CD1c-positive myeloid dendritic cell (primary cell): ENCODE results near the gene HOXD10.

Experiments used
- DNase-seq: peaks from one replicate; pipeline ENCODE4 v3.0.0-alpha.2; 2016; ENCODE audit errors: extremely low spot score

The HOXD10 gene

DNA sequence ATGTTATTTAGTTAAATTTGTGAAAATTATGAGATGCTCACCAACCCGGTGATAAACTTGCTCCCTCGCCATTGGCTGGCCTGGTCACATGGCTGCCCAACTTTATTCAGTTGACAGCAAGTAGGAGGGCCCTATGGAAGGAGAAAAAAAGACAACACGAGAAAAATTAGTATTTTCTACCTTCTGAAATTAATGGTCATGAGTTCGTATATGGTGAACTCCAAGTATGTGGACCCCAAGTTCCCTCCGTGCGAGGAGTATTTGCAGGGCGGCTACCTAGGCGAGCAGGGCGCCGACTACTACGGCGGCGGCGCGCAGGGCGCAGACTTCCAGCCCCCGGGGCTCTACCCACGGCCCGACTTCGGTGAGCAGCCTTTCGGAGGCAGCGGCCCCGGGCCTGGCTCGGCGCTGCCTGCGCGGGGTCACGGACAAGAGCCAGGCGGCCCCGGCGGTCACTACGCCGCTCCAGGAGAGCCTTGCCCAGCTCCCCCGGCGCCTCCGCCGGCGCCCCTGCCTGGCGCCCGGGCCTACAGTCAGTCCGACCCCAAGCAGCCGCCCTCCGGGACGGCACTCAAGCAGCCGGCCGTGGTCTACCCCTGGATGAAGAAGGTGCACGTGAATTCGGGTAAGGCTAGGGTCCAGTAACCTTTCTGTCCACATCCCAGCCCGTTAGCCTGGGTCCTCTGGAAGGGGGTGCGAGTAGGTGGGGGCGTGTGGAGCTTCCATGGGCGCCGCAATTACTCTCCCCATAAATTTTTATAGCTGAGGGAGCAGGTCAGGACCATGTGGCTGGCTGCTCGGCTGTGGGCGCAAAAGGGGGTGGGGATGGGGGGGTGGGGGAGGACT lies 35.1 kb downstream of the HOXD10 start, which contains the start of gene HOXD4:
HOXD4 (plus strand) TSS at position 109 of the 846 bp plus-strand sequence; CDS start at position 193, 84 bp downstream.
- no peak for DNase-seq

DNA sequence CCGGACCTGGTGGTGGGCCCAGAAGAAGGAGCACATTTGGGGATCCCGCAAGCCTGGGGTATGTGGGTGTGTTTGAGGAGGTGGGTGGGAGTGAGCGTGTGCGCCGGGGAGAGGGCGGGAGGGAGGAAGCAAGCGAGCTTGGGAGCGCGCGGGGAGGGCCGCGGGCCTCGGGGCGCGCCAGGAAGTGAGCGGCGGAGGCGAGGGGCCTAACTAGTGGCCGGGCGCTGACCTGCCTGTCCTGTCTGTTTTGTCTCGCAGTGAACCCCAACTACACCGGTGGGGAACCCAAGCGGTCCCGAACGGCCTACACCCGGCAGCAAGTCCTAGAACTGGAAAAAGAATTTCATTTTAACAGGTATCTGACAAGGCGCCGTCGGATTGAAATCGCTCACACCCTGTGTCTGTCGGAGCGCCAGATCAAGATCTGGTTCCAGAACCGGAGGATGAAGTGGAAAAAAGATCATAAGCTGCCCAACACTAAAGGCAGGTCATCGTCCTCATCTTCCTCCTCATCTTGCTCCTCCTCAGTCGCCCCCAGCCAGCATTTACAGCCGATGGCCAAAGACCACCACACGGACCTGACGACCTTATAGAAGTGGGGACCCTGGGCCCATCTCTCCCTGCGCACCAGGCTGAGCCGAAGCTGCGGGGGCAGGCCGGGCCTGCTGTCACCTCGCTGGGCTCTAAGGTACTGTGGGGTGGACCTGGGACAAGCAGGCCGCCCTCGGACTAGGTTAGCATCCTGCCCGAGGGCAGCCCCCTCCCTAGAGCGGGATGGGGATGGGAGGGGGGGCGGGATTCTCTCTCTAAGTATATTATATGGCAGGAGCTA lies 36.0 kb downstream of the HOXD10 start:
- no peak for DNase-seq

DNA sequence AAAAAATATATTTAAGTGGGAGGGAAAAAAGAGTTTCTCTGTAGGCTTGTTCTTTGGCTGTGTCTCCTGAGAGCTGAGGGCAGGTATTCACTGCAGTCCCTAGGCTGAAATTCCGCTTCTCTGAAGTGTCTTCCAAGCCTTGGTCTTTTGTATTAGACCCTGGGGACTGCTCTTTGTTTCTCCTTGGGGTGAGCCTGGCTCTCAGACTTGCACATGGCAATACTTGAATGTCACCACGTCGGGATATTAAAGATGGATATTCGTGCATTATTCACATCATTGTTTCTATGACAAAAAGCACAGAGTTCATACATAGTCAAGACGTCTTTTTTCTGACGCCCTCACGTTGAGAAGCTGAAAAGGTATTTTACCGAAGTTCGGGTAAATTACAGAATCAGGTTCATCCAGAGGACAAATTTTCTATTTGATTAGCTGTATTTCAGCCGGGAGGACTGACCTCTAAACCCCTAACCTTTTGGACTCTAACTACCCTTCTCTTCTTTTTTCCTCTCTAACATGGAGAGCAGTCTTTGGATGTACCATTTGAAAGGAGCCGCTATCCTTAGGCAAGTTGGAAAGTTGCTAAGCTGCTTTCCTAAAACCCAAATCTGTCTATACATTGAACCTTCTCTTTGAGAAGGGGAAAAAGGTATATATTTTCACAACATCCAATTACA lies 38.1 kb downstream of the HOXD10 start:
- no peak for DNase-seq

DNA sequence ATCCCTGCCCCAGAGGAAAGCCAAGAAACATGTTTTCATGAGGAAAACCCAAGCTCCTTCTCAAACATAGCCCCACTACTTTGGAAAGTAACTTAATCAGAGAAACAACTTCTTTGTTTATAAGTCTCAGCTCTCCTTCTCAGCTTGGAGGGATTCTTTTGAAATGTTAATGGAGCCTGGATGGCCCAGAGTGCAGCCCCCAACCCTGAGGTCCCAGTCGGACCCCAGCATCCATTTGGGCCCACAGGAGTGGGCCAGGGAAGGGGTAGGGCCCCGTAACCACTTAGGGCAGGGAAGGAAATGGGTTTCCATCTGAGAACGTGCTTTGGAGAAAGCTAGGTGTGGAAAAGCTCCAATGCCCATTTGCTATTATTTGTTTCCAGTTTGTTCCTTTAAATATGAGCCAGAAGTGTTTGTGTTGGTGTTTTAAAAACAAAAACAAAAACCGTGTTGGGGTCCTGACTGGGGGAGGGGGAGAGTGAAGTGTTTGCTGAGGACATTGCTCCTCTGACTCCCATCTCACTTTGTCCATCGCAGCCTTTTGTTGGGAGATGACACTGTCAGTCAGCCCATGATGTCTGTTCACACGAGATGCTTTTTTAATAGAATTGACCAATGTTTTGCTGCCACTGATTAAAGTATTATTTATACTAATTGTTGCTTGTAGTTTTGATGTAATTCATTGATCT lies 38.9 kb downstream of the HOXD10 start:
- no peak for DNase-seq

DNA sequence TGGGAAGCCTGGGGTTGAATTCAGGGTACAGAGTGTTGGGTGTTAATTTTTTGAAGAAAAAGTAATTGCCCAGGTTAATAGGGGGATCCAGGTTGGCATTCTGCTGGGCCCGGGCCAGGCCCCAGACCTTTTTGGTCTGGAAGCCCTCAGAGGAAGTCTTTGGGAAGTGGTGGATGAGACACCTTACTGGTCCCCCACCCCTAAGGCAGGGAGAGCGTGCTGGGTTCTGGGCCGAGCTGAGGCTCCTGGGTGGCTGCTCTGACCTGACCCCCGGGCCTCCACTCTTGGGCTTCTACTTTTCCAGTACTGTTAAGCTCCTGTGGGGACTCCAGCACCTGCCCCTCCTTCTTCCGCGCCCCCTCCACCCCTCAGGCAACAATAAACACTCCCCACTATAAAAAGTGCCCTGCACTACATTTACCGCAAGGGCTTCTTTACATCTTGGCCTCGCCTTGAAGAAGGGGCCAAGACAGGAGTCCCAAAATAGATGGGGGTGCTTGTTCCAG lies 39.8 kb downstream of the HOXD10 start:
- DNase-seq: no peak

DNA sequence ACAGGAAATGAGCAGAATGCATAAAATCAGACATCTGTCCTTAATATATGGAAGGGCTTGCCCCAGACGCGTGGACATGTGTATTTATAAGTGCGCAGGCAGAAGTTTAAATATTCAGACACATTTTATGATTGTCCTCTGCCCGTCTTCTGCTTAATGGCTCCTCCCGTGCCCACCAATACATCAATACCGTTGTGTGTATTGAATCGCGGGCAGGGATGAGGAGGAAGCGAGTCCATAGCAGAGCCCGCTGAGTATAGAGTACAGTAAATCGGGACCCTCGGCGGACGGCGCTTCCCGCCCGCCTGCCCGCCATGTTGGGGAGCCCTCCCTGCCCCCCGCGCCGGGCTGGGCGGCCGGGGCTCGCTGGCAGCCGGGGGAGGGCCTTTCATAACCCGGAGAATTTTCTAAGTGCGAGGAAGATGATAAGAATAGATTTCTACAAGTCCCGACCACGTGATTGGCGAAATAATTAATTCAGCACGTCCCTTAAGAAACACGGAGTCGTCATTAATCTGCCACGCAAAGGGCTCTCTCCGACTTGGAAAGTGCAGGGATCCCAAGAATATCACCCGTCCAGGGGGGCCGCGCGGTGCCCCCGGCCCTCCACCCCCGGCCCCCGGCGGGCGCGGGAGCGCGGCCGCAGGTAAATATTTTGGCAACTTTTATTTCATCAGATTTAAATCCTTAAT lies 40.4 kb downstream of the HOXD10 start, which contains the start of gene HOXD3:
HOXD3 (plus strand) TSS at position 501 of the 692 bp plus-strand sequence. CDS start 11,808 bp downstream, outside the sequence.
- no peak for DNase-seq

DNA sequence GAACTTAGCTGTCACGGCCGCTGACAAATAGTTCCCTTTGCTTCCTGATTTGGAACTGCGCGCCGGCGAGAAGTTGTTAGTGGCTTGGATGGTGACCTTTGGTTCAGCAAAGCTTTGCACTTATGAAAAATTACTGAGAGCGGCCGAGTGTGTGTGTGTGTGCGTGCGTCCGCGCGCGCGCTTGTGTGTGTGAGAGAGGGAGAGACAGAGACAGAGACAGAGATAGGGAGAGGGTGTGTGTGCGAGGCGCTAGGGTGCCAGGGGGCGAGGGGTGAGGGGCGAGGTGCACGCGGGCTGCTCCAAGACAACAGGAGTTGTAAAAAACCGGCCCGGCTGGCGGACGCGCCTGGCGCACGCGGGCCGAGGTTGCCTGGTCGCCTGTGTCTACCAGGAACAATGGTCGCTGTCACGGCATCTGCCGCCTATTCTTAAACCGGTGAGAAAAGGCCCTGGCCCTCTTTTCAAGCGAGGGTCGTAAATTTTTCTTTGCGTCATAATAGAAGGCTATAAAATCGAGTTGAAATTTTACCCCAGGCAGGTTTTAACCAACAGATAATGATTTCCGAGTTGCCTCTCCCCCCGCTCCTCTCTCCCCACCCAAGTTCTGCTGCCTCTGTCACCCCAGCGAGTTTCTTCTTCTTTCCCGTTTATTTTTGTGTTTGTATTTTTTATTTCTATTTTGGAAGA lies 41.1 kb downstream of the HOXD10 start:
- no peak for DNase-seq

DNA sequence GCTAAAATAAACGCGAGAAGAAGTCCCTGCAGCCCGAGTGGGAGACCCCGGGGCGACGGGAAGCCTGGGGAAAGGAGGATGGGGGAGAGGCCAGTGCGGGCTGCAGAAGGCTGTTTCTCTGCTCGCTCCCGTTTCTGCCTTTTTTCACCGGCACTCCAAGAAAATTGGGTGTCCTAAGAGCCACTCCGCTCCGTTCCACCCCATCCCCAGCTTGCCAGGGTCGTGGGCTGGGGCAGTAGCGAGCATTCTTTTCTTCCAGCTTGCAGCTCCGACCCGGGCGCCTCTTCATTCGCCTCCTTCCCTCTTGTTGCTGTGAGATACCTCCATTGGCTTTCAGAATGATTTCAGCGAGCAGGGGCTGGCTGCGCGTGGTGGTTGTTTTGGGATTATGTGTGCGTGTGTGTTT lies 41.6 kb downstream of the HOXD10 start:
- DNase-seq: no peak

DNA sequence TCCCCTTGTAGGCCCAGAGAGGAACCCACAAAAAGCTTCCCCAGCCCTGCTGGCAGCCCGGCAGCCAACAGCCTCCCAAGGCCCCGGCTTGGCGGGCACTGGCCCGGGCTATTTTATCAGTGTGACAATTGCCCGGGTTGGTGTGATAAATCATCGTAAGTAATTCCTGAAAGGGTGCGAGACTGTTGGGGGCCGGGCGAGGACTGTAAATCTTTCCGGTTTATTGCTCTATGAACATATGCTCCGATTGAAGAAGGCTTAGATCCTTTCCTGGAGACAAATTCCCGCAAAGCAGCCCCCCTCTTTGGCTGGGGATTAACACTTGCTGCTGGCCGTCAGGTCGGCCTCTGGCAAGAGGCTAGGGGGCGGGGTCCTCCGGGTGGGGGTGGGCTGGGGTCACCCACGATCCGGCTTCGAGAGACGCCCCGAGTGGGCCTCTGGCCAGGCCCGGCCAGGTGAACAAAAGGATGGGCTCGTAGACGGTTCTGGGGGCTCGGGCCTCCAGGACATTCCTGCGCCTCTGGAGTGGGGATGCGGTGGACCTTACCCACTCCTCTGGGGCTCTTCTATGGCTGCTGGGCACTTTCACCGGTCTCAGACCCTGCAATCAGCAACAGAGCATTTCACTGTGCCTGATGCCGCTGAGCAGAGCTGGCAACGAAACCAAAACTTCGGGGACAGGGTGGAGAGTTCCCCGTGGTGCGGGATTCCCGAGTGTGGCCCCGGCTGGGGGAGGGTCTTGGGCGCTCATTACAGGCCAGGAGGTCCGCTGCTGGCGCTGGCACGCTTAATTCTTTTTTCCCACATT lies 42.5 kb downstream of the HOXD10 start:
- DNase-seq: no peak

DNA sequence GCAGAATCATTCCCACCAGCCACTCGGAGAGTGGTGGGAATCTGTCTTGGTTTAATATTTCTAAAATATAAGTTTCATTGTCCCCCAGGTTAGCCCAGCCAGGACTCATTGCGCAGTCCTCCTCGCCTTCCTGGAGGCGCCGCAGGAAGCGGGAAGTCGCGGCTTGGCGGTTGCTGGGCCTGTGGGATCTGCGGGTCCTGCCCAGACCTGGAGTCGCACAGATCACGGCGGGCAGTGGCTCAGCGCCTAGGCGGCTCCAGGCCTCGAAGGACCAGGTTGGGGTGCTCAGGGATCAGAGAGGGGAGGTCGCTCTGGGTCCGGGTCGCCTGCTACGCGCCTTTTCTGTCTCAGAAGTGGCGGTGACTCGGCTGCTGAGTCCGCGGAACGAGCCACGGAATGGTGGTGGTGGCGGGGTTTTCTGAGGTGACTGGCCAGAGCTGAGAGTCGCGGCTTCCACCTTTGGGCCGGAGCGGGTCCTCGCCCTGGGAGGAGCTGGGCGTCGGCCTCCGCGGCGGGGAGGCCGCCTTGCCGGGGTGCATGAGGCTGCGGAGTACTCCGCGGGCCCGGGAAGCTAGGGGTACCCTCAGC lies 43.2 kb downstream of the HOXD10 start:
- DNase-seq: no peak

DNA sequence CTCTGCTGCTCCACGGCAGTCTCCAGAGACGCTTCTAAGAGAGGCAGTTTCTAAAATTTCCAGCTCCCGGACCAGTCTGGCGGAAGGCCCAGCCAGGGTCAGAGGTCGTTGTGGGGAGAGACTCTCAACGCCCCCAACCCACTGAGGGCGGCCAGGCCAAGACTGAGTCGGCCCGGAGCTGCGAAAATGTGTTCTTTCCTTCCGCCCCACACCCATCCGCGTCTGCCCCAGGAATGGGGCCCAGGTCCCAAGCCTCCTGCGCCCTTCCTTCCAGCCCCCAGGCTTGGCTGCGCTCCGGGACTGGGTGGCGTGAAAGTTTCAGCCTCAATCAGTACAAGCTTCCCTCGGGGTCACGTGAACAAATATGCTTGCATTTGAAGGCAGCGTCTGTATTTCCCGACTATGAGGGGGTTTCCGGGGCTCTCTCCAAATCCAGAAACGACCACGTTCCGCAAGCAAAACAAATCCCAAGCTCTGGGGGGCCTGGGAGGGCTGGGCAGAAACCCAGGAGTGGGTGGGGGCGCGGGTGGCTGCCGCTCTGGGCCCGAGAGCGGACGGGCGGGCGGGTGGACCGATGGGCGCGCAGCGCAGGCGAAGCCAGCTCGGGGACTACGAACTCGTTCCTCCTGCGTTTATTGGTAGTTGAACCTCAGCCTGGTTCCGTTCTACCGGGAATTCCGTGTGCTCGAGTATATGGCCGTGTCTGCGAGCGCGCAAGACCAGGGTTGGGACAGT lies 43.8 kb downstream of the HOXD10 start:
- DNase-seq: no peak

DNA sequence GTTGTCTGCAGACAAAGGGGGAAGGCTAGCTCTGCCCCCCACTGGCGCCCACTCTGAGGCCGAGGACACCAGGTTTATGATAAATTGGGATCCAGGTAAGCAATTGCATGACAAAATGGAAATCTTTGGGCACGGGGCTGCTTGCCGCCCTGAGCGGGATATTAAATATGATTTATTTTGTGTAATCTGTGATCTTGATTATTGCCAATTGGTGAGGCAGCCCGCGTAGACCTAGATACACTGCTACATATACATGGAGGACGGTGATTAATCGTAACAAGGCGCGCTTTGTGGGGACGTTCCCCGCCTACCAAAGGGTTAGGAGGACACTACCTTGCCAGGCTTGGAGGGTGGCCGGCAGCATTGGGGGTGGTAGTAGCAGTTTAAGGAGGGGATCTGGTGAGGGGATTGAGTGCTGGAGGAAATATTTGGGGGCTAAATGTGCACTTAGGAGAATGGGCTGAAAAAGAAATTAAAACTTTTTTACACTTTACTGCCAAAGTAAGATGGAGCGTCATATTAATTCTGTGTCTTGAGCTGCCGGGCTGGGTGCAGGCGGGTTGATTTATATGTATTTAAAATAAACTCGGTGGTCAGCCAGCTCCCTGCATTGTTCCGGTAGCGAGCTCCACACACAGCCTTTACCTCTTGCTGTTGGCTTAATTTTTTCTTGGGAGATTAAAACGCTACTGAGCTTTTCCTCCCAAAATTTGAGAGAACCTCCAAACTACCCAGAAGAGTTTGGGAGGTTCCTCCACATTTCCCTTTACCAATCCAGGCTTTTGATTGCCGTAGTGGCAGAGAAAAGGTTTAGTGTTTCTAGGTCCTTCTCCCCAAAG lies 44.6 kb downstream of the HOXD10 start:
- DNase-seq: no peak

DNA sequence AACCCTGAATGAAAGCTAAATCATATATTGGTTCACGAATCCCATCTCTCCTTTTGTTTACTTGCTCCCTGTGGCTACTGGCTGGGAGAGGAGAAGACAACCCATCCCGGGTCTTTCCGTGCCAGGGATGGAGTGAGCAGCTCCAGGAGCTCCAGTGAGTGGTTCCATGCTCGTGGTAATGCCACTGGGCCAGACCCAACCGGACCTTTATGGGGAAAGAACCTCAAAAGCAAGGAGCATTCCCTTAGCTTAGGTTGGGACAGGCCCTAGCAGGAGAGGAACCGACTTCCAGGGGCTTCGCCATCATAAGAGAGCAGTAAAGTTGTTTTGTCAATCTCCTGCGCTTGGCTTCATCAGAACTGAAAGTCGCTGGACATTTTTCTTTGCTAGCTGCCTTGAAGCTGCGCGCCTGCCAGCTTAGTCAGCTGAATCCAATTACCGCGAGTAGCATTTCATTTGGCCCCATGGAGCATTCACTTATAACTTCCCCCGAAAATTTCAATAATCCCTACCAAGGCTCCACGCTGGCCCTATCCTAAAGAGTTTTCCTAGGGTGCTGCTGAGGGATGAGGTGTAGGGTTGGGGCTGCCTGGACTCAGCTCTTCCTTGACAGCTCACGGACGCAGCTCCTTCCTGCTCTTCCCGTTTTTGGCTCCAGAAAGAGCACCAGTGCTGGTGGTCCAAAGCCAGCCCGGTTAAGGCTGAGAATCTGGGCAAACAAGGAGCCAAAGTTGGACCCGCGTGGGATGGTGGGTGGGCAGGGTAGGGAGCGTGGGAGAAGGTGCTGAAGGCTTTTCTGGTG lies 45.4 kb downstream of the HOXD10 start:
- DNase-seq: no peak

DNA sequence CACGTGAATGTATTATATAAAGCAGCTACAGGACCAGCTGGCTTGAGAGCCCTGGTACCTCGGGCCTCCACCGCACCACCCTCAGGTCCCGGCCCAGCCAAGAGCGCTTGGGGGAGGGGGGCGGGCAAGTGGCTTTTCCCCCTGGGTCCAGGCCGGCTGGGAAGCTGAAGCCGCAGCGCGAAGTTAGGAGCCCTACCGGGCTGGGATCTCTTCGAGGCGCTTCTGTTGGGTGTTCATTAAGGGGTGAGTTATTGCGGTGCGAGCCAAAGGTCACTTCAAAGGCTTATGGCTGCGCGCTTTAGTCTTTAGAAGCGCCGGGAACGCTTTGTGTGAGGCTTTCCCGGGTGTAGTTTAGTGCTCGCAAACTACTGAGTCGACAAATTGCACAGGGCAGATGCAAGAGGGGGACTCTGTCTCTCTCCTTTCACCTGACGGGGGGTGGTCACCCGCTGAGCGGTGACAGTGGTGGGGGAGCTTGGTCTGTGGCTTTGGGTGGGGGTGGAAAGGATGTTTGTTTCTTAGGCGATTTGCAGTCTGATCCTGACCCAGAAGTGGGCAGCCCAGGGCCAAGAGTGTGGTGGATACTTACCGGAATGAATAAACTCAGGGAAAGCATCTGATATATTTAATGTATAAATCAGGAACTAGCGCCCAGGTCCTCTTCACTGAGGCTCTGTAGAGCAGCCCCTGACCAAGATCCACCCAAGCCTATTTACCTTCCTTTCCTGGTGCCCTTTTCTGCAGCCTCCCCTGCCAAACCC lies 46.5 kb downstream of the HOXD10 start:
- no peak for DNase-seq

DNA sequence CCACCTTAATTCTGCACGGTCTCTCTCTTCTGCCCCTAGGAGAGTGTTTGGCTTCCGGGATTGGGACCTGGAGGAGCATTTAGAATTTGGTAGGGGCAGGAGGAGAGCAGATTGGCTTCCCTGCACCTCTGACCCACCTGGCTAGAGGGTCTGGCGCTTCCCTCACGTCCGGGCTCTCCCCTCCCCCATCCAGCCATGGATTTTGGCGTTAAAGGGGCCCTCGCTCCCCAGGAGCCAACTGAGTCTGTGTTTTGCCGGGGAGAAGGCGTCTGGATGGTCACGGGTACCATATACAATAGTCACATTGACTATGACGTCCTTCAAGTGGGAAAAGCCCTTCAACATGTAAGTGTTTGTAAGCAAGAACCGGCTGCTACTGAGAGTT lies 47.1 kb downstream of the HOXD10 start:
- no peak for DNase-seq

DNA sequence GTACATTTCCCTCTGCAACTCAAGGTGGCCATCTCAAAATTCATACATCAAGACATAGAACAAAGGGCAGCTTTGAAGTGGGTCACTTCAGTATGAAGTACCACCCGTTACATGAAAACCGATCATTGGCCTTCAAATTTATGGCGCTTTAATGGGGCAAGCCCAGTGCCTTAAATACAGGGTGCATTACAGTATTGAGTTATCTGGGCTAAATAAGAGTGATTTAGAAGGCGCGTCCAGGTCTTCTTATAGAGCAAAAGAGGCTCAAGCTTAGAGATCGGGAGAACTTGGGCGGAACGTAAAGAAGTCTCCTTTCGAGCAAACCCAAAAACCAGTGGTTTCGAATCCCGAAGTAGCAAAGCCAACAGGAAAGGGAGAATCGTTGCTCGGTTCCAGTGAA lies 47.6 kb downstream of the HOXD10 start:
- DNase-seq: no peak
